ENCODE data around the gene BCKDHB.

The BCKDHB gene

DNA sequence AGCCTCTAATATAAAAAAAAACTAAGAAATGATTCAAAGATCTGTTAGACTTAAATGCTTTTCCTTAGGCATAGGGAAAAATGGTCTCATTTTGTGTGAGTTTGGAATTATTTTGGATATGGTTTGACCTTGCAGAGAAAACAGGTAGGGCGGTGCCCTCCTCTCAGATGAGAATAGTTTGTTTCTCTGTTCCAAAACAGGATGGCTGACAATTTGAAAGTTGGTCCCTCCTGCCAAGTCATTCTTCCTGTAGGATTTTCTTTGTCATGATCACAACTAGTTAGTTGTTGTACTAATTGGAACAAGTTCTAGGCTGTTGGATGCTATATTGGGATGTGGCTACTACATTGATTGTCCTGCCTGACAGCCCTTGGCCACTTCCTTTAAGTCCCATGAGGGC lies 108.6 kb downstream of the BCKDHB start:
- Histone ChIP-seq H3K36me3 (no peaks in the 10 kb centered on the region), H3K4me3 (ENCODE audit: low read depth in 1 of 2, low read length in 1 of 2) (no peak overlapping the region), H3K27ac (no peak overlapping the region), H3K27me3 (no peaks in the 10 kb centered on the region), H3K4me1 (ENCODE audit: control insufficient read depth in 1 of 2, insufficient read depth in 1 of 2, low read depth in 1 of 2, low read length in 1 of 2) (peaks cover 0 to 2% of the 10 kb centered on the region in 2 experiments), H3K9me3 (no peaks in the 10 kb centered on the region)
- TF ChIP-seq, protein P1, sequence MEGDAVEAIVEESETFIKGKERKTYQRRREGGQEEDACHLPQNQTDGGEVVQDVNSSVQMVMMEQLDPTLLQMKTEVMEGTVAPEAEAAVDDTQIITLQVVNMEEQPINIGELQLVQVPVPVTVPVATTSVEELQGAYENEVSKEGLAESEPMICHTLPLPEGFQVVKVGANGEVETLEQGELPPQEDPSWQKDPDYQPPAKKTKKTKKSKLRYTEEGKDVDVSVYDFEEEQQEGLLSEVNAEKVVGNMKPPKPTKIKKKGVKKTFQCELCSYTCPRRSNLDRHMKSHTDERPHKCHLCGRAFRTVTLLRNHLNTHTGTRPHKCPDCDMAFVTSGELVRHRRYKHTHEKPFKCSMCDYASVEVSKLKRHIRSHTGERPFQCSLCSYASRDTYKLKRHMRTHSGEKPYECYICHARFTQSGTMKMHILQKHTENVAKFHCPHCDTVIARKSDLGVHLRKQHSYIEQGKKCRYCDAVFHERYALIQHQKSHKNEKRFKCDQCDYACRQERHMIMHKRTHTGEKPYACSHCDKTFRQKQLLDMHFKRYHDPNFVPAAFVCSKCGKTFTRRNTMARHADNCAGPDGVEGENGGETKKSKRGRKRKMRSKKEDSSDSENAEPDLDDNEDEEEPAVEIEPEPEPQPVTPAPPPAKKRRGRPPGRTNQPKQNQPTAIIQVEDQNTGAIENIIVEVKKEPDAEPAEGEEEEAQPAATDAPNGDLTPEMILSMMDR (IDR thresholded peaks at IDR 0.05) = no peak

DNA sequence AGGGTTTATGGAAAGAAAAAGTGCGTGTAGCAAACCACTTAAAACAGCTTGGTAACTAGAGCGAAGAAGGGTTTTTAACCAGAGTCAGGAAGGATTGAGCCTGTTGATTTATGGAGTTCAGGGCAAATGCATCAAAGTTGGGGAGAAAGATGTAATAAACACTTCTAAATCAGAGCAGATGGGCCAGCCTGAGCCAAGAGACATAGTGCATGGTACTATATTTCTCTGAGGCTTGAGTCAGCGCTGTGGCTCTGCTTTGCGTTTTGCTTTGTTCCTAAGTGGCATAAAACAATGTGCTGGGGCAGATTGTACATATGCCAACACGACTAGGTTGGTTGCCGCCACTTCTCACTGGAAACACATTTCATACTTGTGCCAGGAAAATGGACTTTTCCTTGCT lies 111.3 kb downstream of the BCKDHB start:
- H3K9me3 ChIP-seq = no peaks in the 10 kb centered on the region
- TF ChIP-seq, protein P1 (IDR thresholded peaks at IDR 0.05) = no peak
- H3K27me3 ChIP-seq = no peaks in the 10 kb centered on the region
- H3K4me1 ChIP-seq (ENCODE audit: control insufficient read depth in 1 of 2, insufficient read depth in 1 of 2, low read depth in 1 of 2, low read length in 1 of 2) = no peaks in the 10 kb centered on the region
- no peak overlapping the region for H3K4me3 ChIP-seq (ENCODE audit: low read depth in 1 of 2, low read length in 1 of 2)
- H3K36me3 ChIP-seq = no peaks in the 10 kb centered on the region
- no peak overlapping the region for H3K27ac ChIP-seq

DNA sequence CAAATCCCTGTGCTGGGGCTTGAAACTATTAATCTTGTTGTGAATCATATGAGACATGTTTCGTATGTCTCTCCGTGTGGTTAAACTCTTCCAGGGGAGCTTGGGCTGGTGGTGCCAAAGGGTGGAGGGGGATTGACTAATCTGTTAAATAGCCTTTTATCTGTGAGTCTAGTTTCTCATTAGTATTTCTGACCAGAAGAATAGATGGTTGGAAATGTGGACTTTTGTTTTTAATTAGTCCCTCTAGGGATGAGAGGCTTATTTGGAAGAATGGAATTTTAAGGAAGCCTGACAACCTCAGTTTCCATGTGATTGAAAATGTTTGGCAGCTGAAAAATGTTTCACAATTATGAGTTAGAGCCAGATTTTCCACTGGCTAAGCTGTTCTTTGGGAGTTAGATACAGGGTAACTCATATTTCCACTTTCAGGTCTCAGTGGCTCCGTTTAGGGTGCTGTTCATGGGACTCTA lies 117.3 kb downstream of the BCKDHB start:
- H3K9me3 ChIP-seq = no peaks in the 10 kb centered on the region
- no peaks in the 10 kb centered on the region for H3K4me1 ChIP-seq (ENCODE audit: control insufficient read depth in 1 of 2, insufficient read depth in 1 of 2, low read depth in 1 of 2, low read length in 1 of 2)
- H3K27me3 ChIP-seq = no peaks in the 10 kb centered on the region
- no peak overlapping the region for H3K4me3 ChIP-seq (ENCODE audit: low read depth in 1 of 2, low read length in 1 of 2)
- TF ChIP-seq, protein P1 (IDR thresholded peaks at IDR 0.05) = no peak
- no peak overlapping the region for H3K27ac ChIP-seq
- no peaks in the 10 kb centered on the region for H3K36me3 ChIP-seq

DNA sequence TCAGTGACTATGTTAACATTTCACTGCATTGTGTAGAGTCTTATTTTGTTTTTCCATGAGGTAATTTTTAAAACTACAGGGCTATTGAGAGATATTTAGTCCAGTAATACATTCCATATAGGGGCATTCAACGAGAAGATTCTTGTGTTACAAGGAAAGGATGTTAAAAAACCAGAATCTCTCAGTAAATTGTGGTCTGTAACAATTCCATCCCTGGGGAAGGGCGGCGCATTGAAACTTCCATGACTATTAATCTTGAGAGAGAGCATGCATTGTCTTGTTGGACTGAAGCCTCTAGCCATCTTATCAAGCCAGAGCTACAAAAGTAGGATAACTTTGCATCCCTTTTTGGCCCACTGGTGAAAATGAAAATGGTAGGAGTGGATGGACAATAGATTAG lies 119.7 kb downstream of the BCKDHB start:
- TF ChIP-seq, protein P1 (IDR thresholded peaks at IDR 0.05) = no peak
- Histone ChIP-seq H3K9me3 (no peaks in the 10 kb centered on the region), H3K27ac (no peak overlapping the region), H3K4me3 (ENCODE audit: low read depth in 1 of 2, low read length in 1 of 2) (no peak overlapping the region), H3K36me3 (no peaks in the 10 kb centered on the region), H3K27me3 (no peaks in the 10 kb centered on the region), H3K4me1 (ENCODE audit: control insufficient read depth in 1 of 2, insufficient read depth in 1 of 2, low read depth in 1 of 2, low read length in 1 of 2) (no peaks in the 10 kb centered on the region)

DNA sequence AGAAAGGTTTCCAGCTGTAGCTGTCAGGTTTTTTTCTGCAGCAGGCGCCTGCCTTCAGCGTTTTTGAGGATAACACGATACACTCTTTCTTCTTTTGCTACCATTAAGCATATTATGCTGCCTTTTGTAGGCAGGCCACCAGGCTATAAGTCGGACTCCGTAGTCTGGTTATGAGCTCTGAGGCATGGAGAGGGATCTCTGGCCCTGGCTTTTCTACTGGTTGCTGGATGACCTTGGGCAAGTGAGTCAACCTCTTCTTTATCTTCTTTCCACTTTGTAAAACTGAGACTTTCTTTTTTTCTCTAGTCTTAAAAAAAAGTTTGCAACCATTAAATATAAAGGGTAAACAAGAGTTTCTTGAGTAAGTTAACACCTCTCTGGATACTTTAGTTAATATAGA lies 120.2 kb downstream of the BCKDHB start:
- no peak overlapping the region for H3K27ac ChIP-seq
- no peaks in the 10 kb centered on the region for H3K27me3 ChIP-seq
- TF ChIP-seq, protein P1 (IDR thresholded peaks at IDR 0.05) = no peak
- H3K9me3 ChIP-seq = no peaks in the 10 kb centered on the region
- H3K36me3 ChIP-seq = no peaks in the 10 kb centered on the region
- H3K4me1 ChIP-seq (ENCODE audit: control insufficient read depth in 1 of 2, insufficient read depth in 1 of 2, low read depth in 1 of 2, low read length in 1 of 2) = no peaks in the 10 kb centered on the region
- no peak overlapping the region for H3K4me3 ChIP-seq (ENCODE audit: low read depth in 1 of 2, low read length in 1 of 2)

Measured in neutrophil (primary cell).